Measurements from ENCODE around the gene PRR12. TPM values are rescaled to one million over a fixed set of nuclear protein-coding genes. Genes with fewer than 3 reads are reported as not detected.

PRR12 gene
- total and polyA plus RNA-seq, 2 donors (not counting 3 experiments of a cell fraction or from before 2014, with no cell fraction given): 1.9 to 37.0 TPM

GRCh38 chr19:49583239-49583638 lies 7.7 kb upstream of the PRR12 start:
- no TSS peak for BruUV-seq (replicated peaks)
- H3K9me3 ChIP-seq (replicated peaks; ENCODE audit: control insufficient read depth, insufficient read depth, low read length): no peaks in the 10 kb centered on the region
- dilution Hi-C loops (cut with MboI; ENCODE audit: extremely low pct_ligation_motif_present, low sequenced_read_pairs) (no loop called here), intact Hi-C loops (cut with micrococcal nuclease) (no loop called here)
- DNase-seq (ENCODE audit: low read depth, low spot score) (no peak), FAIRE-seq (no peak)
- CTCF ChIA-PET: interaction anchor here (1.2 kb wide), 1 partner anchor 13 kb away, joined by 4 read pairs; no protein-coding TSS in a partner anchor
- H3K9me1 ChIP-seq (replicated peaks; ENCODE audit: control insufficient read depth, extremely low read depth, insufficient read depth, low read length): no peaks in the 10 kb centered on the region
- no peak overlapping the region for H3K4me2 ChIP-seq (ENCODE audit: insufficient read depth, low read length)
- H2AFZ ChIP-seq (ENCODE audit: low read depth, low read length): no peak overlapping the region
- H3K27ac ChIP-seq (ENCODE audit: insufficient read depth, low read depth, low read length): no peak overlapping the region
- H3K79me2 ChIP-seq (ENCODE audit: control insufficient read depth, insufficient read depth, low read length): peaks cover 17% of the 10 kb centered on the region
- H3K9ac ChIP-seq (replicated peaks; ENCODE audit: extremely low read depth, insufficient read depth, low read length): no peak overlapping the region
- peaks cover 15% of the 10 kb centered on the region for H3K4me1 ChIP-seq (ENCODE audit: control insufficient read depth, extremely low read depth, insufficient read depth, low read length)
- no peaks in the 10 kb centered on the region for H3K27me3 ChIP-seq (ENCODE audit: control insufficient read depth in 2 of 2, insufficient read depth in 2 of 2, low read length in 2 of 2)
- H3K36me3 ChIP-seq (ENCODE audit: control insufficient read depth in 2 of 2, extremely low read depth in 1 of 2, insufficient read depth in 2 of 2, low read length in 2 of 2): no peaks in the 10 kb centered on the region
- H4K20me1 ChIP-seq (replicated peaks; ENCODE audit: control insufficient read depth, extremely low read depth, insufficient read depth, low read length): no peaks in the 10 kb centered on the region
- POLR2A ChIA-PET: no interaction called here
- TF ChIP-seq MYC (IDR thresholded peaks at IDR 0.05; ENCODE audit: low read depth, low read length): no peak
- no peak overlapping the region for H3K4me3 ChIP-seq (replicated peaks in 1 of 3; ENCODE audit: insufficient read depth in 1 of 3, low read depth in 1 of 3, low read length in 3 of 3)

GRCh38 chr19:49585023-49585422 lies 6.0 kb upstream of the PRR12 start:
- no peak overlapping the region for H3K4me2 ChIP-seq (ENCODE audit: insufficient read depth, low read length)
- H3K9ac ChIP-seq (replicated peaks; ENCODE audit: extremely low read depth, insufficient read depth, low read length): no peak overlapping the region
- H3K27ac ChIP-seq (ENCODE audit: insufficient read depth, low read depth, low read length): no peak overlapping the region
- H3K9me1 ChIP-seq (replicated peaks; ENCODE audit: control insufficient read depth, extremely low read depth, insufficient read depth, low read length): no peaks in the 10 kb centered on the region
- CTCF ChIA-PET: interaction anchor here (1.3 to 1.4 kb wide), 2 partner anchors 15 to 38 kb away, joined by 4 to 5 read pairs; no protein-coding TSS in a partner anchor
- H2AFZ ChIP-seq (ENCODE audit: low read depth, low read length): no peak overlapping the region
- no peaks in the 10 kb centered on the region for H3K36me3 ChIP-seq (ENCODE audit: control insufficient read depth in 2 of 2, extremely low read depth in 1 of 2, insufficient read depth in 2 of 2, low read length in 2 of 2)
- dilution Hi-C loops (cut with MboI; ENCODE audit: extremely low pct_ligation_motif_present, low sequenced_read_pairs) (no loop called here), intact Hi-C loops (cut with micrococcal nuclease) (no loop called here)
- H3K4me1 ChIP-seq (ENCODE audit: control insufficient read depth, extremely low read depth, insufficient read depth, low read length): peaks cover 5% of the 10 kb centered on the region
- TF ChIP-seq MAX (IDR thresholded peaks at IDR 0.05; ENCODE audit: insufficient read depth, insufficient read length) (no peak), POLR2AphosphoS5 (IDR thresholded peaks at IDR 0.05; ENCODE audit: insufficient read depth, low read depth, low read length) (no peak), GATA2 (IDR thresholded peaks at IDR 0.05; ENCODE audit: insufficient read depth, insufficient read length, low read depth, low read length) (no peak), CTCF (IDR thresholded peaks at IDR 0.05; ENCODE audit: extremely low read depth in 1 of 2, insufficient read depth in 1 of 2, low read depth in 1 of 2, low read length in 2 of 2) (no peak), MYC (IDR thresholded peaks at IDR 0.05; ENCODE audit: low read depth, low read length) (no peak), JUN (IDR thresholded peaks at IDR 0.05; ENCODE audit: borderline replicate concordance, insufficient read depth, insufficient read length, low read depth) (no peak), EZH2 (IDR thresholded peaks at IDR 0.05; ENCODE audit: borderline replicate concordance, low read depth, low read length, severe bottlenecking) (no peak), FOS (IDR thresholded peaks at IDR 0.05; ENCODE audit: borderline replicate concordance, insufficient read depth, low read length) (no peak), POLR2A (IDR thresholded peaks at IDR 0.05; ENCODE audit: low read depth, low read length) (no peak)
- H3K27me3 ChIP-seq (ENCODE audit: control insufficient read depth in 2 of 2, insufficient read depth in 2 of 2, low read length in 2 of 2): no peaks in the 10 kb centered on the region
- no peak overlapping the region for H3K4me3 ChIP-seq (replicated peaks in 1 of 3; ENCODE audit: insufficient read depth in 1 of 3, low read depth in 1 of 3, low read length in 3 of 3)
- no peaks in the 10 kb centered on the region for H3K9me3 ChIP-seq (replicated peaks; ENCODE audit: control insufficient read depth, insufficient read depth, low read length)
- H3K79me2 ChIP-seq (ENCODE audit: control insufficient read depth, insufficient read depth, low read length): peaks cover 2% of the 10 kb centered on the region
- POLR2A ChIA-PET: no interaction called here
- no peak for DNase-seq (ENCODE audit: low read depth, low spot score)
- no peak for FAIRE-seq
- no TSS peak for BruUV-seq (replicated peaks)
- no peaks in the 10 kb centered on the region for H4K20me1 ChIP-seq (replicated peaks; ENCODE audit: control insufficient read depth, extremely low read depth, insufficient read depth, low read length)
